Activated T-cell treated with anti-CD3 and anti-CD28 coated beads, Interleukin-2, amount 50 U/mL, for 1 hour (primary cell): Measurements from ENCODE around the gene UBASH3A.
"Not testable (repeated sequence)": the region's sequence is repeated elsewhere in the genome, so short reads cannot be mapped to it uniquely, and the experiment has no call there.

Source experiments
- DNase-seq: peaks from one replicate; pipeline ENCODE4 v3.0.0-alpha.2; 2020

The UBASH3A gene

GRCh38 chr21:42453224-42453985, 49.7 kb downstream of the UBASH3A start:
- DNase-seq = no peak

DNA sequence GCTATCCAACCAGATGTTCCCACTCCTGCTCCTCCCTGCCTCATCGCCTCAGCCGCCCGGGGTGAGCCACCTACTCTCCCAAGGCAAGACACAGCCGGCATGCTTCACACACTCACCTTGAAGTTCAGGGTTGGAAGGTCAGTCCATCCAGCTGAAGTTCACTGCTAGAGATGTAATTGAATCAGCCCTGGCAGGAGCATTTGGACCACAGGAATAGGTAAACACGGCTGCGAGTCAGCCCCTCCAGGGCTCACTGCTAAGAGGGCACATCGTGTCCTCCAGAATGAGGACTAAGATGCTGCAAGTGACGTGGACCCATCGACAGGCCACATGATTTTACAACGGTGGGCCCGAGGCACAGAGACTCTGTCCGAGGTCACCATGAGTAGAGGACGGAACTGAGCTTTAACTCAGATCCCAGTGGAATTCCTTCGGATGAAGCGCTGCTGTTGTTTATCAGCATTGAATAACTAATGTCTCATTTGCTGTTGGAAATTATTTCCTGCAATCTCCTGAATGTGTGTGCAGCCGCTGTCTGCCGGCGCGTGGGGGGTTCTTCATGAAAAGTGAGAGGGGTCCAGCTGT, 50.4 kb downstream of the UBASH3A start:
- no peak for DNase-seq

- no peak for DNase-seq
Measured at GRCh38 chr21:42454786-42455185, 51.1 kb downstream of the UBASH3A start.

- no peak for DNase-seq
Measured at GRCh38 chr21:42455196-42455595, 51.5 kb downstream of the UBASH3A start.

DNA sequence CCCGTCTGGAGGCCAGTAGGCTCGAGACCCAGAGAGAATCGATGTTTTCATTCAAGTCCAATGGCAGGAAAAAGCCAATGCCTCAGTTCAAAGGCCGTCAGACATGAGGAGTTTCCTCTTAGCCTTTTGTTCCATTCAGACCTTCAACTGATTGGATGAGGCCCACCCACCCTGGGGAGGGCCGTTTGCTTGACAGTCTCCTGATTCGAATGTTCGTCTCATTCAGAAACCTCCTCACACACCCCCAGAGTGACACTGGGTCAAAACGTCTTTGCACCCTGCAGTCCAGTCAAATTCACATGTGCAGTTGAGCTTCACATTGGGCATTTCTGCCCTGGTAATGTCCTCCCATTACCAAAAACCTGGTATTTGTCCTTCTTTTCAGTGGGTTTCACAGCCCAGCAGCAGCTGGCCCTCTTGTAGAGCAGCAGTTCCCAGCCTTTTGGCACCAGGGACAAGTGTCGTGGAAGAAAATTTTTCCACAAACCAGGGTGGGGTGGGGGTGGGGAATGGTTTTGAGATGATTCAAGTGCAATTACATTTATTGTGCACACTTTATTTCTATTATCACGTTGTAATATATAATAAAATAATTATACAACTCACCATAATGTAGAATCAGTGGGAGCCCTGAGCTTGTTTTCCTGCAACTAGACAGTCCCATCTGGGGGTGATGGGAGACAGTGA, 52.2 kb downstream of the UBASH3A start:
- no peak for DNase-seq

- no peak for DNase-seq
Measured at GRCh38 chr21:42456457-42456856, 52.8 kb downstream of the UBASH3A start.

- DNase-seq = no peak
Measured at GRCh38 chr21:42459082-42459460, 55.4 kb downstream of the UBASH3A start.

GRCh38 chr21:42459546-42460215, 56.0 kb downstream of the UBASH3A start:
- no peak for DNase-seq

DNA sequence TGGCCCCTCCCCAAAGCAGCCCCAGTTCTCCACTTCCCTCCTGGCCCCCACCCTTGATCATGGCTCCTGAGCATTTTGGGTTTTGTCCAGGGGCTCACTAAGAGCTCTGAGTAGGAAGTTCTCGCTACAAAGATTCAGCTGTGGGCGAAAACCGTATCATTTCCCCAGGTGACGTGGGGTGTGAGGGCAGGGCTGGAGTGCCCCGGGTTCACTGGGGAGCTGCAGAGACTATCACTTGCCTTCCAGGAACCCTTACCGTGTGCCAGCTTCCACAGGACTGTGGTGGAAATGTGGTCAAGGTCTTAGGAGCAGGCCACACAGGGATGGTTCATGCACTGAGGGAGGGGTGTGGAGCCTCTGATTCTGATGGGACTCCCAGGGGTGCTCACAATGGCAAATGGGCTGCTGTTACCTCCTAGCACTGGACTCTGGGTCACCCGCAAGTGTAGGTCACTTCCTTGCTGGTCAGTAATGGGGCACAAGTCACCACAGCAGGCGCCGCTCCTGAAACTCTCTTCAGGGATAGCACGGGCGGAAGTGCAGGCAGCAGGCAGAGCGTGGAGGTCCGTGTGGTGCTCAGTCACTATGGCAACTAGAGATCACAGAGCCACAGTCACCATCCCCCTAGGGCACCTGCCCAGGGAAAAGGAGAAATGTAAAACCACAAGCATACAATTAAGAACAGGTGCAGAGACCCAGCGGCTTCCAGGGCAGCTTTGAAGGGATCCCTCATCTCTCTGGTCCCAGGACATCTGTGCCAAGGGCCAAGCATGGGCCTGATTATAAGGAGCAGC, 56.9 kb downstream of the UBASH3A start:
- peak; percentile 57 for DNase-seq

- no peak for DNase-seq
Measured at GRCh38 chr21:42461185-42461520, 57.5 kb downstream of the UBASH3A start.

GRCh38 chr21:42461881-42462877, 58.5 kb downstream of the UBASH3A start:
- no peak for DNase-seq

DNA sequence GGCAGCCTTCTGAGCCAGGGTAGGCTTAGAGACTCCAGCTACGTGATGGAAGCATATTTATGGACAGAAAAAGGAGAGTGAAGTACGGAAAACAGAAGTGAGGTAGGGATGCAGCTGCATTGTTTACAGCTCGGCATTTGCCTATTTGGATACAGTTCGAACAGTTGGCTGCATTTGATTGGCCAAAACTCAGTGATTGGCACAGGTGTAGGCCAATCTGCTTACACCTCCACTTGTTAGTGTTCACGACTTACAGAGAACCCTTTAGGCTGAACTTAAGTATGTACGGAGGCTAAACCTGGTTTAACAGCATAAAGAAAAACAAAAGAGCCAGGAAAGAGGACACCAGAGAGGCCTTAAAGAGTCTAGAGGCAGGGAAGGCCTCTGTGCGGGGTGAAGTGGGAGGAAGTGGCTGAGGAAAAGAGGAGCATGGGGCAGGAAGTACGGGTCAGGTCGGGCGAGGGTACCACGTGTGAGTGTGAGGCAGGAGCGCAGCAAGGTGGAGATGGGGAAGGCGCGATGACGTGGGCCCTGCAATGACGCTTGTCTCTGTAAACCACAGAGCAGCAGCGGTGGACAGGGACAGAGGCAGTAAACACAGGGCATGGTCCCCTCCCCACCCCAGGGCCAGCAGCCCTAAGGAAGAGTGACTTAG, 60.3 kb downstream of the UBASH3A start:
- DNase-seq = peak; percentile 75

DNA sequence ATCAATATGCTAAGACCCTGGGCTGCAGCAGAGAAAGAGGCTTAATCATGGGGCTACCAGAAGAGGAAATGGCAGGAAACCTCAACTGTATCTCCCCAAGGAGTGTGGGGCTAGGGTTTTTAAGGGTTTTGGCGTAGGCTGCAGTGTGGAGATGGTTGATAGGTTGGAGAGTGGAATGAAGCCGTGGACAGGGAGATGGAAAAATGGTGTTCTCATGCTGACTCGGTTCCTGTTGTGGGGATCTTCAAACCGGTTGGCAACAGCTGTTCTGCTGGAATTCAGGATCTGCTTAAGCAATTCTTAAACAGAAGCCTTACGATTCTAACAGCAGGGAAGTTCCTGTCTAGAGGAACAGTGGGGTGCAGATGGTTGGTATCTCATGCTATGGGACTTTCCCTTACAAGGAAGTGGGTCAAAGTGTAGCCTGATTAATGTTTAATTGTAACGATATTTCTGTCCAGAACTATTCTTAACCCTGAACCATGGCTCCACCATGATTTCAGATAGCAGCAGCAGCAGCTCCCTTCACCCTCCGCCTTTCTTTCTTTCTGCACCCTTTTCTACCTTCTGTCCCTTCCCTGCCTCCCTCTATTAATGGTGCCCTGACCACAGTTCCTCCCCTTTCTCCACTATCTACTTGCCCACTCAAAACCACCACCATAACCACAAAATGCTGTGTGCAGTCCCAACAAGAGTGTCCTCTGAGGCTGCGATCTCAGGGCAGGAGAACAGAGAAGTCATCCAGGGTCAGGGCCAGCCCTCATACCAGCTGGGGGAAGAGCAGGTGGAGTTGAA, 61.5 kb downstream of the UBASH3A start:
- DNase-seq = no peak

DNA sequence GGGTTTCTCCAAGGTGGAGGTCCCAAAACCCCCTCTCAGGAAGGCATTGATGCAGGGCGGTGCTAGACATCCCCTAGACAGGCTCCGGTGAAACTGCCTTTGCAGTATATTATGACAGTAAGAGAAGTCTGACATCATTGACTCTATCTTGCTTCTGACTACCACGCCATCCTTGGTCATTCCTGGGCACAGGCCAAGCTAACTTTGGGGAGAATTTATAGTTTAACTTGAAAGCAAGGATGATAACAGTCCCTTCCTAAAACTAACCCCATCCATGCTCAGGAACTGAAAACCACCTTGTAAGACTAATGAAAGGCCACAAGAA, 62.1 kb downstream of the UBASH3A start:
- no peak for DNase-seq

- DNase-seq = no peak
Measured at GRCh38 chr21:42466700-42467099, 63.0 kb downstream of the UBASH3A start.

GRCh38 chr21:42467140-42467983, 63.7 kb downstream of the UBASH3A start:
- DNase-seq = no peak

DNA sequence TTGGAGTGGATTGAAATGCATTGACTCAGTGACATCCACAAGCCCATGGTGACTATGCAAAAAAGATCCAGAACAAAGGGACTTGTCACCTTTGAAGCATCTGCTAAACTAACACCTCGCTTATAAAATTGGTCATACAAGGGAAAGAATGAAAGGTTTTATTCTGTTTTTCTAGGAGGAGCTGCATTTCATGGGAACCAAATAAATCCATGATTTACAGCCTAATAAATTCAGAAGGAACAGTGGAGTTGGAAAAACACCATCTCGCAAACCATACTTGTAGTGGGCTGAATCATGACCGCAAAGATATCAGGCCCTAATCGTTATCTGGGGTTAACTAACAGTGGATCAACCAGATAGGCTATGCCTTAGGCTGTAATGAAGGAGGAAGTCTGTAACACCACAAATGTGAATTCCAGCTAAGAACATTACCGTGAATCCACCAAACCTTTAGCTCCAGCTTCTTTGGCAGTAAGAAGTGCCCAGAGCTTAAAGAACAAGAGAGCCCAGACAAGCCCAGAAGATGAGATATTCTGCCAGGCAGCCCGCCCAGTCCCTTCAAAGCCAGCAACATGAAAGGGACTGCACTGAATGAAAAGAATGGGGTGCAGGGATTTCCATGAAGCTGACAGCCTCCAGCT, 64.9 kb downstream of the UBASH3A start:
- DNase-seq = no peak

DNA sequence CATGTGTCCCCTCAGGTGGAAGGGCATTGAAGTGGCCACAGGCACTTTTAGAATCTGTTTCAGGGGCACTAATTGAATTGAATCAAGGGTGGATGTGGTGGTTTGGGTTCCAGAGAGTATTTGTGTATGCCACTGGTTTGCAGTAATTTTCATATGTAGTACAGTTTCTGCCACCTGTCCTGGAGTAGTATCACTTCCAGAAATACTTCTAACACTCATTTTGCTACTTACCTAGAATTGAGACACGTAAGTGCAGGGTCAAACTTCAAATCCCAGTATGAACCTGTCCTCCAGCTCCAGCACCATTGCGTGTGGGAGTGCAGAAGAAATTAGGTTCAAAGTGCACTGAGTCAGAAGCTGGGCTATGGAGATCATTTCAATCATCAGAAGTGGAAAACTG, 65.6 kb downstream of the UBASH3A start:
- no peak for DNase-seq

DNA sequence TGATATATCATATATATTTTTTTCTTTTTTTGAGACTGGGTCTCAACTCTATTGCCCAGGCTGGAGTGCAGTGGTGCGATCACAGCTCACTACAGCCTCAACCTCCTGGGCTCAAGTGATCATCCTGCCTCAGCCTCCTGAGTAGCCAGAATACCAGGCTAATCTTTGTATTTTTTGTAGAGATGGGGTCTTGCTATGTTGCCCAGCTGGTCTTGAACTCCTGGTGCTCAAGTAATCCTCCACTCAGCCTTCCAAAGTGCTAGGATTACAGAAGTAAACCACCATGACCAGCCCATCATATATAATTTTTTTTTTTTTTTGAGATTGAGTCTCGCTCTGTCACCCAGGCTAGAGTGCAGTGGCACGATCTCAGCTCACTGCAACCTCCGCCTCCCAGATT, 66.0 kb downstream of the UBASH3A start:
- DNase-seq = not testable (repeated sequence)
